CD4-positive, CD25-positive, alpha-beta regulatory T cell (primary cell): Measurements from ENCODE around the gene PYGO2. TPM values are rescaled to one million over a fixed set of nuclear protein-coding genes. Genes with fewer than 3 reads are reported as not detected.

Experiments used
- ATAC-seq, 2 donors: fragments of 150-1000 bp; cut with Tn5 transposase; one replicate each; pipeline ENCODE4 v1.10.0; 2021; ENCODE audit warnings: low read depth in 2 of 2, moderate number of reproducible peaks in 2 of 2, moderate library complexity in 1 of 2
- DNase-seq, 3 donors: peaks; one replicate each; pipeline versions ENCODE4 v3.0.0 to v3.0.0-alpha.2; 2012 to 2022; ENCODE audit warnings: mixed read lengths in 1 of 3
- H3K27ac ChIP-seq: one replicate; pipeline ENCODE4 v1.7.0; 2013; ENCODE audit warnings: mild to moderate bottlenecking, low read length; ENCODE audit not compliant: insufficient read depth, poor library complexity, severe bottlenecking
- H3K27me3 ChIP-seq: one replicate; pipeline ENCODE4 v1.7.0; 2013; ENCODE audit warnings: low read length; ENCODE audit not compliant: control insufficient read depth, insufficient read depth
- H3K36me3 ChIP-seq: one replicate; pipeline ENCODE4 v1.7.0; 2013; ENCODE audit warnings: mild to moderate bottlenecking, low read length, moderate library complexity; ENCODE audit not compliant: control insufficient read depth, insufficient read depth
- H3K4me1 ChIP-seq: 2 replicates; pipeline ENCODE4 v1.7.0; 2013; ENCODE audit warnings: mild to moderate bottlenecking, low read length; ENCODE audit not compliant: insufficient read depth, control insufficient read depth, poor library complexity, severe bottlenecking
- H3K4me3 ChIP-seq: one replicate; pipeline ENCODE4 v1.7.0; 2013; ENCODE audit warnings: low read depth, mild to moderate bottlenecking, low read length, moderate library complexity
- H3K9me3 ChIP-seq, 2 experiments: 1 replicate in 1 of 2; 2 replicates in 1 of 2; pipeline ENCODE4 v1.7.0; 2013; ENCODE audit warnings: low read length in 2 of 2, mild to moderate bottlenecking in 1 of 2, moderate library complexity in 1 of 2; ENCODE audit not compliant: control insufficient read depth in 2 of 2
- H3K27ac Mint-ChIP-seq, 3 donors: one replicate each; pipeline ENCODE4 v1.8.0; 2020 to 2022; ENCODE audit warnings: mild to moderate bottlenecking in 3 of 3, mixed read lengths in 3 of 3, moderate library complexity in 2 of 3
- H3K27me3 Mint-ChIP-seq: one replicate; pipeline ENCODE4 v1.8.0; 2022; ENCODE audit warnings: mild to moderate bottlenecking, mixed read lengths
- H3K36me3 Mint-ChIP-seq: one replicate; pipeline ENCODE4 v1.8.0; 2020; ENCODE audit warnings: mixed read lengths
- H3K4me1 Mint-ChIP-seq, 4 donors: one replicate each; pipeline ENCODE4 v1.8.0; 2020 to 2022; ENCODE audit warnings: mixed read lengths in 4 of 4, mild to moderate bottlenecking in 1 of 4
- H3K4me3 Mint-ChIP-seq, 4 donors: one replicate each; pipeline ENCODE4 v1.8.0; 2020 to 2022; ENCODE audit warnings: mild to moderate bottlenecking in 4 of 4, mixed read lengths in 4 of 4, moderate library complexity in 3 of 4
- H3K9me3 Mint-ChIP-seq, 7 donors: one replicate each; pipeline ENCODE4 v1.8.0; 2020 to 2022; ENCODE audit warnings: mixed read lengths in 7 of 7, mild to moderate bottlenecking in 3 of 7, moderate library complexity in 2 of 7
- polyA plus RNA-seq, 4 donors: library from polyadenylated mRNA; unstranded; fragments of 300-500 nt; fragmentation: Illumina TruSeq; gene quantifications; one replicate each; pipeline ENCODE4 v1.2.3, GENCODE V29; 2021
- total RNA-seq: library from RNA; stranded (reverse); gene quantifications from one replicate; pipeline ENCODE4 v1.2.3, GENCODE V29; 2022

The PYGO2 gene
- total and polyA plus RNA-seq, 5 donors from 2014 or later: 30.2 to 47.3 (median 46.6) TPM

GRCh38 chr1:154945962-154946850 lies 15.4 kb downstream of the PYGO2 start:
- peak overlapping the region in 2 of 4 donors; percentile 32 to 74 for H3K4me3 Mint-ChIP-seq
- Histone ChIP-seq H3K27me3 (no peaks in the 10 kb centered on the region), H3K36me3 (peaks cover 58% of the 10 kb centered on the region), H3K27ac (no peak overlapping the region), H3K4me3 (no peak overlapping the region), H3K9me3 (no peaks in the 10 kb centered on the region), H3K4me1 (peaks cover 66% of the 10 kb centered on the region)
- H3K9me3 Mint-ChIP-seq: peaks cover 0 to 5% (median 0%) of the 10 kb centered on the region in 7 donors
- no peak for DNase-seq
- ATAC-seq: no peak
- H3K27me3 Mint-ChIP-seq: peaks cover 6% of the 10 kb centered on the region
- H3K4me1 Mint-ChIP-seq: peaks cover 5 to 71% (median 49%) of the 10 kb centered on the region in 4 donors
- peak overlapping the region in 2 of 3 donors; percentile 33 to 86 for H3K27ac Mint-ChIP-seq
- H3K36me3 Mint-ChIP-seq: peaks cover 25% of the 10 kb centered on the region

- Histone ChIP-seq H3K36me3 (peaks cover 49% of the 10 kb centered on the region), H3K27ac (peak overlapping the region; percentile 14), H3K4me1 (peaks cover 66% of the 10 kb centered on the region), H3K9me3 (no peaks in the 10 kb centered on the region), H3K4me3 (no peak overlapping the region), H3K27me3 (no peaks in the 10 kb centered on the region)
- Mint-ChIP-seq H3K4me3 (peak overlapping the region in 1 of 4 donors; percentile 74), H3K9me3 (peaks cover 0 to 5% (median 0%) of the 10 kb centered on the region in 7 donors), H3K27ac (peak overlapping the region in 2 of 3 donors; percentile 63 to 92), H3K27me3 (peaks cover 6% of the 10 kb centered on the region), H3K36me3 (peaks cover 20% of the 10 kb centered on the region), H3K4me1 (peaks cover 9 to 71% (median 52%) of the 10 kb centered on the region in 4 donors)
- DNase-seq (no peak), ATAC-seq (no peak)
Measured at GRCh38 chr1:154945160-154945961, 16.2 kb downstream of the PYGO2 start.

DNA sequence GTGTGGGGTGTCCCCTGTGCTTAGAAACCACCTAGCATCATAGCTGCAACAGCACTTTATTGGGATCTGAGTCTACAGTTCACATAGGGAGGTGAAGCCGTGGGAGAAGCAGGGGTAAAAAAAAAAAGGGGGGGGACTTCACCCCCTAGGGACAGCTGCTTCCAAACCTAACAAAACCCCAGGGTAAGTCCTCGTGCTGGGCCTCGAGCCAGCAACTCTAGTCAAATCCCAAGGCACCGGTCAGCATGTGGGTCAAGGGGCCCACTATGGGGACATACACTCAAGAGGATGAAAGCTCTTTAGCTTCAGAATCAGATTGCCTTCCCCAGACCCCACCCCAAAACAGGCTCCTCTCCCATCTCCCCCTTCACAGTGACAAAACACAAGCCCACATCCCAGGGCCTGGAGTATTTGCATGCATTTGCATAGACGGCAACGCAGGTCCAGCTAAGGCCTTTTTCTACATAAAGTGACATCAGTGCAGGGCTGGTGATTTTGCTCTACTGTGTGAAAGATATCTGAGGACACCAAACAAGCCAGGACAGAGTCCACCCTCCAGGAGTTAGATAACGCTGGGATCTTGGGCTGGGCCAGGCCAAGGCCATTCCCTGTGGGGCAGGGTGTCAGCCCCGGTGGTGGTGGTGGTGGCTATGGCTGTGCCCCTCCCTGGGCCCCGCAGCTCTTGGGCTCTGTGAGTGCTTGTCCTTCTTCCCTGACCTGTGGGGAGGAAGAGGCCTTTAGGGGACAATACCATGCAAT lies 17.0 kb downstream of the PYGO2 start:
- Histone ChIP-seq H3K4me3 (no peak overlapping the region), H3K27me3 (no peaks in the 10 kb centered on the region), H3K4me1 (peaks cover 68% of the 10 kb centered on the region), H3K27ac (peak overlapping the region; percentile 86), H3K9me3 (no peaks in the 10 kb centered on the region), H3K36me3 (peaks cover 46% of the 10 kb centered on the region)
- Mint-ChIP-seq H3K36me3 (peaks cover 19% of the 10 kb centered on the region), H3K4me1 (peaks cover 9 to 72% (median 52%) of the 10 kb centered on the region in 4 donors), H3K27me3 (peaks cover 6% of the 10 kb centered on the region), H3K27ac (peak overlapping the region; percentile 85 to 92 (median 92)), H3K9me3 (peaks cover 0 to 5% (median 0%) of the 10 kb centered on the region in 7 donors), H3K4me3 (peak overlapping the region in 2 of 4 donors; percentile 38 to 90)
- no peak for ATAC-seq
- no peak for DNase-seq

DNA sequence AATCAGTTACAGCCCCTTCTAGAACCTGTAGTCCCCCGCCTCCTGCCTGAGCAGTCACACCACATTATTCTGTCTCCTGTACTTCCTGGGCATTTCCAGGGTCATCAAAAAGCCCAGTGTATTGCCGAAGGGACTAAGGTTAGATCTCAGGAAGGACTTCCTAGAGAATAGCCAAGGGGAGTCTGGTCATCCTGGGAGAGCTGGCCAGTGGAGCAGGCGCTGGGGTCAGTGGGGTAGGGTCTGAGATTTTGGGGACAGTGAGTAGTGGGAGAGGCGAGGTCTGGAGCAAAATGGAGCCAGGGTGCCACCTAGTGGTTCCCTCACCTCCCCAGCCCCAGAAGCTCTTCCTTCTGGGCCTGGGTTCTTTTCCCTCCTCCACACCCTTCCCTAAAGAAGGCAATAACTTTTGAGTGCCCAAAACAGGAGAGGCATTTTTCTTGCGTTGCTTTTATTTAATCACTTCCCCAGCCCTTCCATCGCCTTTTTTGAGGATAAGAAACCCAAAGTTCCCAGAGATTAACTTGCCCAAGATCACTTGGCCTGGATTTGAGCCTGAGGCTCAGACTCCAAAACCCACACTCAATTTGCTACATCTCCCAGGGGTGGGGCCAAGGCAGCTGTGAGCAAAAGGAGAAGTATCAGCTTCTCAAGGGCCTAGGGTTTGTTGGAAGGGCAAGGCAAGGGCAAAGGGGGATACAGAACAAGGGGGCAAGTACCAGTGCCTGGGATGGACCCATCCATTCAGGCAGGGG lies 17.8 kb downstream of the PYGO2 start:
- H3K4me3 ChIP-seq: peak overlapping the region; percentile 32

GRCh38 chr1:154941333-154942013 lies 20.1 kb downstream of the PYGO2 start:
- peak overlapping the region; percentile 7 for H3K4me3 ChIP-seq
- H3K4me3 Mint-ChIP-seq: peak overlapping the region; percentile 2 to 82 (median 33)
- DNase-seq: no peak

More for the DNA sequence above, 17.8 kb downstream of the PYGO2 start:
- Mint-ChIP-seq H3K27ac (peak overlapping the region; percentile 89 to 92 (median 92)), H3K36me3 (peaks cover 14% of the 10 kb centered on the region), H3K27me3 (peaks cover 6% of the 10 kb centered on the region), H3K4me3 (peak overlapping the region in 3 of 4 donors; percentile 63 to 90 (median 90)), H3K4me1 (peaks cover 9 to 72% (median 53%) of the 10 kb centered on the region in 4 donors), H3K9me3 (peaks cover 0 to 5% (median 0%) of the 10 kb centered on the region in 7 donors)
- Histone ChIP-seq H3K36me3 (peaks cover 45% of the 10 kb centered on the region), H3K27ac (peak overlapping the region; percentile 86), H3K9me3 (no peaks in the 10 kb centered on the region), H3K27me3 (no peaks in the 10 kb centered on the region), H3K4me1 (peaks cover 65% of the 10 kb centered on the region)
- peak in 1 of 2 donors; percentile 32 for ATAC-seq
- peak in 1 of 3 donors; percentile 57 for DNase-seq

GRCh38 chr1:154940651-154941194 lies 20.9 kb downstream of the PYGO2 start:
- H3K9me3 Mint-ChIP-seq: peaks cover 0 to 3% (median 0%) of the 10 kb centered on the region in 7 donors
- peak overlapping the region; percentile 87 to 92 (median 91) for H3K27ac Mint-ChIP-seq
- peaks cover 4% of the 10 kb centered on the region for H3K36me3 Mint-ChIP-seq
- peaks cover under 1% of the 10 kb centered on the region for H3K27me3 Mint-ChIP-seq
- Histone ChIP-seq H3K4me1 (peaks cover 69% of the 10 kb centered on the region), H3K9me3 (no peaks in the 10 kb centered on the region), H3K27ac (peak overlapping the region; percentile 86), H3K27me3 (no peaks in the 10 kb centered on the region), H3K36me3 (peaks cover 17% of the 10 kb centered on the region), H3K4me3 (peak overlapping the region; percentile 10)
- peaks cover 14 to 84% (median 55%) of the 10 kb centered on the region in 4 donors for H3K4me1 Mint-ChIP-seq
- no peak for ATAC-seq
- peak overlapping the region; percentile 2 to 82 (median 62) for H3K4me3 Mint-ChIP-seq
- peak in 1 of 3 donors; percentile 53 for DNase-seq

More at GRCh38 chr1:154941333-154942013, 20.1 kb downstream of the PYGO2 start:
- Histone ChIP-seq H3K27me3 (no peaks in the 10 kb centered on the region), H3K27ac (peak overlapping the region; percentile 86), H3K36me3 (peaks cover 25% of the 10 kb centered on the region), H3K9me3 (no peaks in the 10 kb centered on the region), H3K4me1 (peaks cover 65% of the 10 kb centered on the region)
- peaks cover 6% of the 10 kb centered on the region for H3K27me3 Mint-ChIP-seq
- peaks cover 14 to 79% (median 57%) of the 10 kb centered on the region in 4 donors for H3K4me1 Mint-ChIP-seq
- peak overlapping the region; percentile 87 to 92 (median 91) for H3K27ac Mint-ChIP-seq
- ATAC-seq: no peak
- H3K36me3 Mint-ChIP-seq: peaks cover 10% of the 10 kb centered on the region
- H3K9me3 Mint-ChIP-seq: peaks cover 0 to 3% (median 0%) of the 10 kb centered on the region in 7 donors
